Endometrial microvascular endothelial cells (primary cell): Measurements from ENCODE around the gene TMEM273. TPM values are rescaled to one million over a fixed set of nuclear protein-coding genes. Genes with fewer than 3 reads are reported as not detected.

Experiments
- in situ Hi-C: cut with HindIII; loops from 2 replicates; pipeline ENCODE4 v1.10.0; 2017; ENCODE audit warnings: low sequenced_read_pairs, low pct_unique_long_range_greater_than_20kb; ENCODE audit errors: inconsistent ontology term
- total RNA-seq: library from RNA; depleted of rRNA; stranded (reverse); fragments of >200 nt; gene quantifications from one replicate; pipeline ENCODE4 v1.2.3, GENCODE V29; 2015; ENCODE audit errors: inconsistent ontology term

TMEM273 gene
- total RNA-seq, 1 donor from 2014 or later, result 0.19 TPM

DNA sequence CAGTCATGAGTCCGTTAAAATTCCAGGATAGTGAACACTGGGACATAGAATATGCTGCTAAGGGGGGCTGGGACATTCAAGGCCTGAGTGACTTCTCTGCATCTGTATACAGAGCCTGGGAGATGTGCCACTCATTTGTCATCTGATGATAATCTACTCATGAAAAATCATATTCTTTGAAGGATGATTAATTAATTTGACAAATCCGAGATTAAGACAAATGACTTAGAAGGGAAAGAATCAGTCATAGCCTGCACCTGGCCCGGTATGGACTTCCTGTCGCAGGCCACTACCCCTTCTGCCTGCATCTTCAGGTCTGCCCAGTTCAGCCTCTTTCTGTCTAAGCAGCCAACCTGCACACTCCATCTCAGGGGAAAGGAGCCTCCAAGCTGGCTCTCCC, 35.5 kb downstream of the TMEM273 start:
- in situ Hi-C loops, result no loop called here

DNA sequence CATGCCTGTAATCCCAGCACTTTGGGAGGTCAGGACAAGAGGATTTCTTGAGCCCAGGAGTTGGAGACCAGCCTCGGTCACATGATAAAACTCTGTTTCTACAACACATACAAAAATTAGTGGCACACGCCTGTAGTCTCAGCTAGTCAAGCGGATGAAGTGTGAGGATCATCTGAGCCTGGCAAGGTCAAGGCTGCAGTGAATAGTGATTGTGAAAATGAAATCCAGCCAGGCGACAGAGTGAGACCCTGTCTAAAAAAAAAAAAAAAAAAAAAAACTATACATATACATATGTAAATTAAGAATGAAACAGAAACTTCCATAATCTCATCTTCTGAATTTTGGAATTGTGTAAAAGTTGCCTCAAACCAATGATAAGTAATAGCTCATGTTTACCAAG, 36.2 kb downstream of the TMEM273 start:
- in situ Hi-C loops, result no loop called here

DNA sequence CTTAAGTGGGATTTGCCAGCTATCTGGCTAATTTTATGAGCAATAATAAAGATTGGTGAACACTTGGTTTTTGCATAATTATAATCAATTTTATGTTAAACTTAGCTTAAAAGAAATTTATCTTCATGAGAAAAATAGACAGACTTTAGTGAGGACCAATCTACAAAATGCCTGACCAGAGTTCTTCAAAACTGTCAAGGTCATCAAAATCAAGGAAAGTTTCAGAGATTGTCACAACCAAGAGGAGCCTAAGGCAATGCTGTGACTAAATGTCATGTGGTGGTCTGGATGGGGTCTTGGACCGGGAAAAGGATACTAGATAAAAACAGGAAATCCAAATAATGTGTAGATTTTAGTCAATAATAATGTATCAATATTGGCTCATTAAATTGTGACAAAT, 36.7 kb downstream of the TMEM273 start:
- in situ Hi-C loops, result no loop called here

DNA sequence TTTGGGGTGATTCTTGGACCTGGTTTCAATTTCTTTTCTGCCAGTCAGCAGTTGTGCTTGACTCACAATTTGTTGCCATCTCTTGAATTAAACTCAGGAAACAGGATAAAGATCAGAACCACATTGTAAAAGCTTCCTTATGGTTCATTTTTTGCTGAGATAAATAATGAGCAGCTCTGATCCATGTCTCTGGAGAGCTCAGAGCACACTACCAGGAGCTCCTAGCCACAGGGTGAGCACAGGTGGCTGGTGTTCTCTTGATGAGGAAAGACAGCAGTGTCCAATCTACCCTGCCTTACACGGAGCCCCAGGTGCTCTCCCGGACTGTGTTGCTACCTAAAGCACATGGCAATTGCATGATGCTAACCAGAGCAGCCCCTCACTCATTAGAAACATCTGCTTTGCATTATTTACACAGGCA, 37.2 kb downstream of the TMEM273 start:
- in situ Hi-C loops, result no loop called here

DNA sequence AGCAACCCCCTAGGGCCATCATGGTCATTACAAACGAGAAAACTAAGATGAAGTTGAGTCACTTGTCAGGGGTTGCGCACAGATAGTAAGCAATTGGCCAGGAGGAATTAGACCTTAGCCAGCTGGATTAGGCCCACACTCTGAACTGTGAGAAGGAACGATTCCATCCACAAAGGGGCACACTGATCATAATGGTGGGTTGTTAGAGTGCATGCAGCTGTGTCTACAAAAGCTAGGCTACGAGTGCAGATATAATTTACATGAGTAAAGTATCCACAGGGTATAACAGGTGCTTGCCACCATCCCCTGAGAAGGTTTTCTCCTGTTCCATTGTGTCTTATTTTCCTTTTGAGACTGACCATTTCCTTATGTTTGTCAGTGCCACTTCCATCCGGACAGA, 37.8 kb downstream of the TMEM273 start:
- in situ Hi-C loops, result no loop called here

DNA sequence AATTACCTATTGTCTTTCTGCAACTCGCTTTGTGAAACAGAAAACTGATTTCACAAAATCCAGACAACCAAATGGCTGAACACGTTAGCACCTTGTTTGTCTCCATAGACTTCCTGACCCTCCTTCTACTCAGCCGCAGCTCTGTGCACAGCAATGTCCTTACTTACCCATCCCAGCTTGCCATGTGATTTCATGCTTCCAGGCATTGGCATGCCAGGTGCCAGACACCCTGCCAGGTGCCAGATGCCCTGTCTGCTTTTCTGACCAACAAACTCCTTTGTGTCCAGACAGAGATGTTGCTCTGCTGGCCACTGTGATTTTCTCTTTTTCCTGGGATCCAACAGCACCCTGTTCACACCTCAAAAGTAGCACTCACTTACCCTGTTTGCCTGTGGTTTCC, 38.3 kb downstream of the TMEM273 start:
- in situ Hi-C loops, result no loop called here

DNA sequence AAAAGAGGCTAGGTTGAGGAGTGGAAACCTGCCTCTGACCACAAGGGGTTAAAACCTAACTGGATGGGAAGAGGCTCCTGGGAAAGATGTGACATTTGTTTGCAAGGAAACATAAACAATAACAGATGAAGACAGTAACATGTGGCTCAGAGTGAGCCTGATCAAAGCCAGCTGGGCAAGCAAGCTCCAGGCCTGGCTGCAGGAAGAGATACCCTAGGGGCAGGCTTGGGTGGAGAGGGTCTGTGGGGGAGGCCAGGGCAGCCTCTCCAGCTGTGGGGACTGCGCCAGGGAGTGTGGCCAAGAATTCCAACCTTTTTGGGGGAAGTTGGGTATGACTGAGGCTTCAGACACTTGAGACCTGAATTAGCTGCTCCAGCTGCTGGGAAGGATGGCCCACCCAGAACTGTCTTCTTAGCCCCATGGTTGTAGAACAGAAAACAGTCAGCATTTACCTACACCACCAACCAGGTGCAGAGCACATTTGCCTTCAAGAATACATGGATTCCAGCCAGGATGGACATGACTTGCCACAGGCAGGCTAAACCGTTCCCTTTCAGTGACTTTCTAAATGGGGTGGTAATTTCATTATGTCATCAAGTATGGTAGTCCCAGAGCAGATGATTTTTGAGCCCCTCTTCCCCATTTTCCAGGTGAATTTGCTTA, 44.0 kb downstream of the TMEM273 start:
- in situ Hi-C loops, result no loop called here

DNA sequence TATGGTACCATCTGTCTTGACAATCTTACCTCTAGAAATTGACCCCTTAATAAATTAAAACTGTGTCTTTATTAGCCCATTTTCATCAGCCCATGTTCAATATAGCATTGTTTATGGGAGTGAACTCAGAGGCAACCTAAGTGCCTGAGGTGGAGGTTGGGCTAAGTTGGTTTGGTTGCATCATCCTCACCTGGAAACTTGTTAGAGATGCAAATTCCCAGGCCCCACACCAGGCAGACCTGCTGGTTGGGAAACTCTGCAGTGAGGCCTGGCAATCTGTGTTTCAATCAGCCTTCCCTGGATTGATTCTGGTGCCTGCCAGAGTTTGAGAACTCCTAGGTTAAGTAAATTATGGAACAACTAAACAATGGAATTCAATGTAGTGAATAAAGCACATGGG, 44.9 kb downstream of the TMEM273 start:
- in situ Hi-C loops, result no loop called here

DNA sequence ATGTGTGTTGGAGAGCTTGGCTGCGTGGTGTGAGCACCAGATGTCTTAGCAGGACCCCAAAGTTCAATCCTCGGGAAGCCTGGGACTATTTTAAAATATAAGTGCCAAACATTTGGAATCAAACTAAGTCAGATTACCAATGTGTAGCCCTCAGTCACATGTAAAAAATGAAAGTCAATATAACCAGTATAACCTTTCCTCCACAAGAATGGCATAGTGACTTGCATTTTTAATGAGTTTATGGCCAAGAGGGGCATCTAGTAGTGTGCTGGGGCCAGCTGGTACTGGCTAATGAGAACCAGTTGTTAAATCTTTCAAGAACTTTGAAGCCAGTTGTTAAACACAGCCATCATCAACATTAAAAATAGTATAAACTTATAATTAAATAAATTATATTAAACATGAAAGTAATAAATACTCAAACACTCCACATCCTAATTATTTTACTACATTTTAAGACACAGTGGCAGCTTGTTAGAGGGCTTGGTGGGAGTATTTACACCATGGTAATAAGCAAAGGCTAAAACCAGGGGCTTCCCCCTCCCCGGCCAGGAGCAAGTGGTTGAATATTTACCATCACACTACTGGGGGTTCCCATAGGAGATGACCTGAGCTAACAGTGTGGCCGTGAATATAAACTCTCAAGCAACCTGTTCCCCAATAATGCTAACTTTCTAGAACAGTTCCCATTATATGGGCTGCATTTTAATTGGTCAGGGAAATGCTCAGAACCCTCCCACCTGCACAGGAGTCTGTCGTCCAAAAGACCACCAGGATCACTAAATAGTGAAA, 46.5 kb downstream of the TMEM273 start:
- in situ Hi-C loops, result no loop called here

DNA sequence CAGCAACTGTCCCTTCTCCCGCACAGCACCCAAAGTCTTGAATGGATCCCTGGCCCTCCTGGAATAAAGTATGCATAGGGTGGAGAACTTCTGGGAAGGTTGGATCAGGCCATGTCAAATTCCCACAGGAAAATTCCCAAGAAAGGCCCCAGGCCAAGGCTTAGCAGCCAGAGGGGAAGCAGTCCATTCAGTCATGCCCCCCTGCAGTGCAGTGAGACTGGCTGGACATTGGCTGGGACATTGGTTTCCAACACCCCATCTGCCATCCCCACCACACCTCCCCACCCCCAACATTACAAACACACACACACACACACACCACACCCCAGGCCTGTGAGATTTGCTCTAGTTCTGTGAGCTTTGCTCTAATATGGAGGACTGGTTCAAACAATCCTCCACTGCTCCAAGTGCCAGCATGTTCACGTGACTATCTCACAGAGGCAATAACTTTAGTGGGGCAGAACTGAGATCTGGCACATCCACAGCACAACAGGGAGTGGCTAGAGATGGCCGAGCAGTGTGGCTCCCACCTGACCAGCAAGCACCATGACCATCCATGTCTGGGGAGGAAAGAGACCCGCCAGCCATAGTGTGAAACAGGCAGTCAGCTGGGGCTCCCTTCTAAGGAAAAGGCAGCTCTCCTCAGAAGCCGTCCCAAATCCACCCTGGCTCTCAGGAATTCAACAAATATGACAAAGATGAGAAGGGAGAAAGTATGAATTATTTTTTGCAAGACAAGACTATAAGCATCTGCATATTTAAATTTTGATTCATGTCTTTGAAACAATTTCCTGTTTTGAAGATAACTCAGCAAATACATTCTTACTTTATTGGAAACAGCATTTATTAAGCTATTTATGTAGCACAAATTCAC, 47.6 kb downstream of the TMEM273 start:
- in situ Hi-C loops, result no loop called here

DNA sequence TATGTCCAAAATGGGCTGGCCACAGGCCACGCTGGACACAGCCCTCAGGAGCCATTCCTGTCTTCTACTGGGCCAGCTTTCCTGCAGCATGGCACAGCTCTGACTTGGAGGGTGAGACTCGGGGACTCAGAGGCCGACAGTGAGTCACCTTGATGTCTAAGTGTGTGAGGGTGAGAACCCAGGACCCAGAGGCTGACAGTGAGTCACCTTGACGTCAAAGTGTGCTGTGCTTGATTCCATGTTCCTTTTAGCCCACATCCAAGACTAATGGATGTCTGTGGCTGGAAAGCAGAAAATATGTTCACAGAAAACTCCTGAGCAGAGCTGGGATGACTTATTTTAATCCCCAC, 48.4 kb downstream of the TMEM273 start:
- in situ Hi-C loops, result no loop called here

DNA sequence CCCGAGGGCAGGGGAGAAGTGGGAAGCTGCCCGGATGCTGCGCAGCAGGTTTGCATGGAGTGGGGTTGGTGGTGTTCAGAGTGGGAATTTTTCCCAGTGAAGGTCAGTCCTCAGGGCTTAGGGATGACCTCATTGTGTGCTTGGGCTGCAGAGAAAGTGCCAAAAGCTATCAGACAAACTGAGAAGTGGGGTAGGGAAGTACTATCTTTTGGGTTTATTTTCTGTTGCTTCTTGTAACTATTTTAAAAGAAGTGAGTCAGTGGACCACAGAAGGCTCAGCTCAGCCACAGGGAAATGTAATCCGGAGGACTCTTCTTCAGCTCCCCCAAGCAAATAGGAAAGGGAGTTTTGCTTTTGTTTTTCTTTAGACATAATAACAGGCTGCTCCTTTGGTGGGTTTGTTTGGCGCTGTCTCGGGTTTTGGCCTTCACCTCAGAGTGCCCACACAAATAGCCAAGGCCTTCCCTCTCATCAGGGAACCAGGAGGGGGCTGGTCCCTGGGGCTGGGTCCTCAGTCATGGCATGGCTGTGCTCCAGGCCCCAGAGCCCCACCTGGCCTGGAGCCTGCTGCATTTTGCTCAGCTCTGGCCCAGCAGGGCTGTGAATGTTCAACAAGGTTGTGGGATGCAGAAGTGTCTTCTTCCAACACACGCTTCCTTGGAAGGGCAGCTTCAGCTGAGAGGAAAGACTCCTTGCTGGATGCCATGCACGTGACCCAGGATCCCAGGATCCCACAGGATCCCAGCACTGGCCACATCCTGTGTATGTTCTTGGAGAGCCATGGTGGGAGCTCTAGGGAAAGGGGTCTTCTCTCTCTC, 49.0 kb downstream of the TMEM273 start:
- in situ Hi-C loops, result no loop called here

DNA sequence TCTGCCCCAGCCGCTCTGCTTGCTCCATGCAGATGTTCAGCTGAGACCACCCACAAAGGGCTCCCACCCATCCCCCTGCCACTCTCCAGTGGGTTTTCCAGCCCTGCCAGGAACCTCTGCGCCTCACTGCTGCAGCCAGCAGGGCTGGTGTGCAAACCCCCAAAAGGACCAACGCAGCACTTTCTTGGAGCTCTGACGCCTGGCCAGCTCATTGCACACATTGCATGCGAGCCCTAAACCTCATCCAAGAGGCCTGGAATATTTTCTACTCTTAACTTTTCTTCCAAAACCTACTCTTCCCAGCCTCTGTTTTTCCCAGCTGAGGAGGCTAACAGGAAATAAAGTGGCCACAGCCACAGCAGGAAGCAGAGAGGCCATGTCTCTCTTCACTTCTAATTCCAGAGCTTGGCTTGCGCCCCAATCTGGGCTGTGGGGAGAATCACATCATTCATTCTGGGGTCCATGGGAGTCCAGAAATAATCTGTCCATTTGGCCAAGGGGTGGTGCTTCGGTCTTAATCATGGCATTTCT, 49.8 kb downstream of the TMEM273 start:
- in situ Hi-C loops, result no loop called here

DNA sequence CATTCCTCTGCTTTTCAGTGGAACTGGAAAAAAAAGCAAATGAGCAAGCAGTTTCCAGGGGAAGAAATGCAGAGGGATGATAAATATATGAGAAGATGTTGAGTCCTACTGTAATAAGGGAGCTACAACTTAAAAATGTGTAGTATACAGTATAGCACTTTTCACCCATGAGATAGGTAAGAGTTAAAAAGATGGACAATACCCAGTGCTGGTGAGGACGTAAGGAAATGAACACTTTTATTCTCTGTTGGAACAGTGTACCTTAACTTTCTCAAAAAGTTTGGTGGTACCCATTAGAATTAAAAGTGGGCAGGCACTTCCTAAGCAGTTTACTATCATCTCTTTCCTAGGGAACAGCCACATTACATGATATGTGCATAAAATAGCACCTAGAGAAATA, 51.7 kb downstream of the TMEM273 start:
- in situ Hi-C loops, result no loop called here

DNA sequence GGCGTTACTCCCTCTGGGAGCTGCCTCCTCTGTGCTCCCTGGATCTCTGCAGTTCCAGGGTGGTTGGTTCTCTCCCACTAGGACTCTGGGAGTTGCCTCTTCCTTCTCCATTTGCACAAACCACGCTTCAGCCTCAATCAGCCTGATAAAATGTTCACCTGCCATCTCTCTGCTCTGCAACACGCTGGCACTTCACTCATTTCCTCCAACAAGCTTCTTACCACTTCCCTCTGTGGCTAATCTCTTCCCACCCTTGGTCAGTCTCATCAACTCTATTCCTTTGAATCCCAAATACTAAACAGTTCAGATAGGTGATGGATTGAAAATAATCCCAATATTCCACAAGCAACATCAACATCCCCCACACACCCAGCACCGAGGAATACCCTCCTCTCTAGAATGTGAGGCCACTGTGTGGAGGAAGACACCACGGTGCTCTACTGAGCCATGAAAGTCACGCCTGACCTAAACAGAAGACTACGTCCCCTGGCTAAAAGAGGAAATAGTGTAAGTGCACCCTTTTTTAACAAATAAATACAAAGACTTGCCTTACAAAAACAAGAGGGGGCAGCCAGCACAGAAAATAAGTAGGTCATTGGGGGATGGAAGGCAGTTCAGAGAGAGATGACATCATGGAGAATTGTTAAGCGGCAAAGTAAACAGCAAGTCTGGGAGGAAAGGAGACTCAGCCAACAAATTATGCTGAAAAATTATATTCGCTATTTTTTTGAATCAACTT, 52.4 kb downstream of the TMEM273 start:
- in situ Hi-C loops, result no loop called here

DNA sequence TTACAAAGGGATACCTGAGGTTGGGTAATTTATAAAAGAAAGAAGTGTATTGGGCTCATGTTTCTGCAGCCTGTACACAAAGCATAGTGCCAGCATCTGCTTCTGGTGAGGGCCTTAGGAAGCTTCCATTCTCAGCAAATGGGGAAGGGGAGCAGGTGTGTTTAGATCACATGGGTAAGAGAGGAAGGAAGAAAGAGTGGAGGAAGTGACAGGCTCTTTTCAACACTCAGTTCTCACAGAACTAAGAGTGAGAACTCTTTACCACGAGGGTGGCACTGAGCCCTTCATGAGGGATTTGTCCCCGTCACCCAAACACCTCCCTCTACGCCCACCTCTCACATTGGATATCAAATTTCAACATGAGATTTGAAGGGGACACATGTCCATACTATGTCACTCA, 53.9 kb downstream of the TMEM273 start:
- in situ Hi-C loops, result no loop called here

DNA sequence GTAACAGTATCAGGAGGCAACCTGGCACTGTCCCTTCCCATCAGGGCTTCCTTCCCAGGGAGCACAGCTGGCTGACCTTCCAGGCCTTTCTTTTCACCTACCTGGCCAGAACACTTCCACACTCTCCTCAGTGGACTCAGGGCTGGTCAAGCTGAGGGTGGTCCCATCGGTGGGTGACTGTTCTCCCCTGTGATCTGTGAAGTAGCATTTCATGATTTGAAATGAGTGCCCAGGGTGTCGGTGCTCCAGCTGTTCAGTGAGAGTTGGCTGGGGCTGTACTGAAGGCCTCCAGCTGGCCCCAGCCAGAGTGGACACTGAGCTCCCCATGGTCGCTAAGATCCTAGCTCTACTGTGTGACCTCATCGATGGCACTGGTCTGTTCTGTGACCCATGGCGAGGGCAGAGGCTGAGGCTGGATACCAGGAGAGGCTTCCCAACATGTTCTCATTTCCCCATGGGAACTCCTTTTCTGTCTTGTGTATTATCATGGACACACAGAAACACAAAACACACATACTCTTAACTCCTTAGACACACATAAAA, 54.4 kb downstream of the TMEM273 start, which contains the start of gene FAM170B:
TSS of gene FAM170B (minus strand) at position 316 of the 543 bp plus-strand sequence. CDS start at position 213, 103 bp downstream.
- in situ Hi-C loops, result no loop called here

DNA sequence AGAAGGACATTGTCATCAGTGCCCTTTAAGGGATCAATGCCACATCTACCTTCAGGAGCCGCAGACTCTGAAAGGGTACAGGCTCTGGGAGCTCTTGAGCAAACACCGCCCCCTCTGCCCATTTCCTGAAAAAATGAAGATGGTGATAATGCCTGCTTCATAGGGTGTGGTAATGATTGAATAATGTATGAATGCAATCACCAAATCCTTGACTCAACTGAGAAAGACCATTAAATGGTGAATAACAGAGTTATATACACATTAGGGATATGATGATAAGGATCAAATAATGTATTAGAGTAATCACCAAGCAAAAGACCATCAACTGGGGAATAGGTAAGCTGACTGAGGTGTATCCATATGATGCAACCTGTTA, 55.8 kb downstream of the TMEM273 start:
- in situ Hi-C loops, result no loop called here
